Activated naive CD8-positive, alpha-beta T cell treated with anti-CD3 and anti-CD28 coated beads, Interleukin-2, amount 10 ng/mL, durations not matched to agents 7 days and 5 days (primary cell): ENCODE results near the gene PRICKLE3. TPM values are rescaled to one million over a fixed set of nuclear protein-coding genes. Genes with fewer than 3 reads are reported as not detected.

ENCODE experiments used
- ATAC-seq: fragments of 150-1000 bp; cut with Tn5 transposase; one replicate; pipeline ENCODE4 v1.10.0; 2021; ENCODE audit warnings: low read depth, moderate library complexity
- POLR2A ChIA-PET: fragments of 350-600 bp; sonication (Branson Sonifier 250); formaldehyde crosslinking; loops from one replicate; lab custom pipeline; 2021; ENCODE audit warnings: antibody characterized with exemption; lab: Charles Lee
- DNase-seq: peaks from one replicate; pipeline ENCODE4 v3.0.0; 2021
- H3K27ac Mint-ChIP-seq: one replicate; pipeline ENCODE4 v1.8.0; 2022; ENCODE audit warnings: mild to moderate bottlenecking, mixed read lengths
- H3K27me3 Mint-ChIP-seq: one replicate; pipeline ENCODE4 v1.8.0; 2022; ENCODE audit warnings: mild to moderate bottlenecking, moderate library complexity, mixed read lengths
- H3K36me3 Mint-ChIP-seq: one replicate; pipeline ENCODE4 v1.8.0; 2021; ENCODE audit warnings: mild to moderate bottlenecking, mixed read lengths
- H3K4me1 Mint-ChIP-seq: one replicate; pipeline ENCODE4 v1.8.0; 2021; ENCODE audit warnings: mixed read lengths
- H3K4me3 Mint-ChIP-seq: one replicate; pipeline ENCODE4 v1.8.0; 2022; ENCODE audit warnings: mild to moderate bottlenecking, moderate library complexity, mixed read lengths
- H3K9me3 Mint-ChIP-seq: one replicate; pipeline ENCODE4 v1.8.0; 2021; ENCODE audit warnings: mixed read lengths
- total RNA-seq, 2 experiments: library from RNA; stranded (reverse); gene quantifications; one replicate each; pipeline ENCODE4 v1.2.3, GENCODE V29; 2021

The PRICKLE3 gene
- total RNA-seq, 2 experiments from 2014 or later = 16.1 to 16.7 TPM

DNA sequence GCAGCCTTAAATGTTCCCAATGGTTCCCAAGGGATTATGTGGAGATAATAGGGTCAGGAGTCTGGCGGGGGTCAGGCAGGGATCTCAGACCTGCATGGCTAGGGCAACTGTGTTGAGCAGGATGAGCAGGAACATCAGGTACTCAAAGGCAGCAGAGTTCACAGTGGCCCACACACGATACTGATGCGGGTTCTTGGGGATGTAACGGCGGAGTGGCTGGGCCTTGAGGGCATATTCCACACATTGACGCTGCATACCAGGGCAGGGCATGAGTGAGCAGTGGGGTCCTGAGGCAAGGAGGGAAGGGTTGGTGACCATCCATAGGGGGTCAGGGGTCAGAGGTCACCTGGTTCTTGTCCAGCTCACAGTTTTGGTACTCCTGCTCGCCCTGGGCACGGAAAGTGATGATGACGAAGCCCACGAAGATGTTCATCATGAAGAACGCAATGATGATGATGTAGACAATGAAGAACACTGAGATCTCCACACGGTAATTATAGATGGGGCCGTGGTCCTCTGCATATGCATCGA, 28.9 kb upstream of the PRICKLE3 start:
- Mint-ChIP-seq H3K4me3 (no peak overlapping the region), H3K27me3 (no peaks in the 10 kb centered on the region), H3K9me3 (no peaks in the 10 kb centered on the region), H3K36me3 (no peaks in the 10 kb centered on the region), H3K27ac (no peak overlapping the region), H3K4me1 (no peaks in the 10 kb centered on the region)
- ATAC-seq (no peak), DNase-seq (no peak)
- POLR2A ChIA-PET = no interaction called here

DNA sequence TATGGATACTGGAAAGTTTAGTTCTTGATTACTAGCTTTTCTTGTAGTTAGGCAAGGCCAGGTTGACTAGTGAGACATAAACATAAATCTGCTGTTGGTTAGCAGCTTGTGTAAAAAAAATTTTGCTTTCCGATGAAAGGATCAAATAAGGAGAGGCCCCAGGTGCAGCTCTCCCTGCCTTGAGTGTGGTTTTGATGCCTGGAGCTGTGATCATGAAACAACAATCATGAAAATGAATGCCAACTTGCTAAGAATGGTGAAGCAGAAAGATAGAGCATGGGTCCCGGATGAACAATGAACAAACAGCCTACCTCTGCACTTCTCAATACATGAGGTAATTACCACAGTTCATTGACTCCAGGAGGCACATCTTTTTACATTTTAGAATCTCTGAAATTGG, 28.2 kb upstream of the PRICKLE3 start:
- no peak overlapping the region for H3K27ac Mint-ChIP-seq
- H3K36me3 Mint-ChIP-seq = no peaks in the 10 kb centered on the region
- H3K9me3 Mint-ChIP-seq = no peaks in the 10 kb centered on the region
- H3K4me3 Mint-ChIP-seq = no peak overlapping the region
- no peak for DNase-seq
- H3K4me1 Mint-ChIP-seq = peaks cover 2% of the 10 kb centered on the region
- H3K27me3 Mint-ChIP-seq = no peaks in the 10 kb centered on the region
- POLR2A ChIA-PET = no interaction called here
- ATAC-seq = no peak

DNA sequence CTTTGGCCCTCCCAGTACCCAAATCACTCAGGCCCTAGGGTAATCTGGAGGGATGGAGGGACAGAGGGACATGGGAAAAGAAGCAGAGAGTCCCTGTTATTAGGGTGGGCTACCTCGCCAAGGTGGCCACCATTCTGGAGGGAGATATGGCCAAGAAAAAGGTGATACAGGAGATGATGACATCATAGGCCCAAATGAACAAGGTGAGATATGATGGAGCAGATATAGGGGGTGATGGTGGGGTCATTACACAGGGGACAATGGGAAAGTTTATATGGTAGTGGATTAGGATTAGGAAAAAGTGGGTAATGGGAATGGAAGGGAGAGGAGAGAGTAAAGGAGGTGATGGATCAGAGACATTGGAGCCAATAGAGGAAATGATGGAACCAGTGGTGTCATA, 26.7 kb upstream of the PRICKLE3 start:
- H3K4me3 Mint-ChIP-seq = no peak overlapping the region
- H3K4me1 Mint-ChIP-seq = peaks cover 5% of the 10 kb centered on the region
- no peaks in the 10 kb centered on the region for H3K36me3 Mint-ChIP-seq
- no peak for ATAC-seq
- no peaks in the 10 kb centered on the region for H3K27me3 Mint-ChIP-seq
- no peak overlapping the region for H3K27ac Mint-ChIP-seq
- POLR2A ChIA-PET = no interaction called here
- DNase-seq = no peak
- H3K9me3 Mint-ChIP-seq = no peaks in the 10 kb centered on the region

DNA sequence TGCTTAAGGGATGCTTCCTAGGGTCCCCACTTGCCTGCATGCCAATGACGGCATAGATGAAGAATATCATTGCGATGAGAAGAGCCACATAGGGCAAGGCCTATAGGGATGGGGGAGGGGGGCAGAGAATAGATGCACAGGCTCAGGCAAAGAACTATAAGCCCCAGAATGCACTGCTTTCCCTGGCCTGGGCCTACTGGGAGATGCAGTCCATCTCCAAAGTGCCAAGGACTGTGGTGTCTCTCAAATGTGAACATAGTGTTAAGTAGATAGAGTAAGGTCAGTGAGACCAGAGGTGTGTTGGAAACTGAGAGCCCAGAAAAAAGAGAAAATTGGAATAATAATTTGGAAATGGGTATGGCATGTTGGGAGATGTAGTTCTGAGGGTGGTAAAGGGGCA, 26.0 kb upstream of the PRICKLE3 start:
- no peak overlapping the region for H3K4me3 Mint-ChIP-seq
- no peak overlapping the region for H3K27ac Mint-ChIP-seq
- H3K9me3 Mint-ChIP-seq = no peaks in the 10 kb centered on the region
- DNase-seq (no peak), ATAC-seq (no peak)
- H3K27me3 Mint-ChIP-seq = no peaks in the 10 kb centered on the region
- POLR2A ChIA-PET = no interaction called here
- H3K4me1 Mint-ChIP-seq = peaks cover 5% of the 10 kb centered on the region
- no peaks in the 10 kb centered on the region for H3K36me3 Mint-ChIP-seq

DNA sequence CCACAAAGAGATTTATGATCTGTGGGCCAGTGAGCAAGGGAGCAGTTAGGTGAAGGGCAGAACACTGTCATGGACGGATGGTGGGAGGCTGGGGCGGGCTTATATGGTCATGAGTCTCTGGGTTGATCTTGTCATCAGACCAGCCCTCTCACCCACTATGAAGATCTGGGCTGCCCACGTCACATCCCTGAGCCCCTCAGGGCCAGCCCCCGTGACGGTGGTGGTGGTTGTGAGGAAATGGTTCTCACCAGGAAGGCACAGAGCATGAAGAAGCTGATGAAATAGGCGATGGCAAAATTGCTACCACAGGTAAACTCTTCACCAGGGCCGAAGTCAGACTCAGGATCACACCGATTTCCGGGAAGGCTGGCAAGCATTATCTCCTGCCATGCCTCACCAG, 24.9 kb upstream of the PRICKLE3 start:
- no peaks in the 10 kb centered on the region for H3K27me3 Mint-ChIP-seq
- H3K9me3 Mint-ChIP-seq = no peaks in the 10 kb centered on the region
- DNase-seq (no peak), ATAC-seq (no peak)
- POLR2A ChIA-PET = no interaction called here
- H3K27ac Mint-ChIP-seq = no peak overlapping the region
- H3K36me3 Mint-ChIP-seq = no peaks in the 10 kb centered on the region
- no peak overlapping the region for H3K4me3 Mint-ChIP-seq
- H3K4me1 Mint-ChIP-seq = peaks cover 5% of the 10 kb centered on the region

DNA sequence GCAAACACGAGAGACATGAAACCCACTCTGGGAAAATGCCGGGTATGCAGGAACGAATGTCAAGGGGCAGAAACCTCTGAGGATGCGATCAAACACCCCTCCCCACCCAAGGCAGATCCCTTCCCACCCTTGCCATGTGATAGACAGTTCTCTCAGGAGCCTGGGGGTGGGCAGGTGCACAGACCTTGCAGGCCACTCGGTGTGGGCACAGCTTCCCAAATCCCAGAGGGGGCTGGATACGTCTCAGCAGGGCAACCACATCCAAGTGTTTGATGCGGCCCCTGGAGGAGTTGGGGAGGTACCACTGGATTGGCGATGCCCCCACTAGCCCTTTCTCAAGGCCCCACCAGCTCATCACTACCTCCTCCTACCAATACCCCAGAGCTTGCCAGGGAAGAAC, 24.2 kb upstream of the PRICKLE3 start:
- Mint-ChIP-seq H3K4me3 (no peak overlapping the region), H3K9me3 (no peaks in the 10 kb centered on the region), H3K4me1 (peaks cover 5% of the 10 kb centered on the region), H3K27me3 (no peaks in the 10 kb centered on the region), H3K36me3 (no peaks in the 10 kb centered on the region), H3K27ac (no peak overlapping the region)
- ATAC-seq (no peak), DNase-seq (no peak)
- POLR2A ChIA-PET = no interaction called here

DNA sequence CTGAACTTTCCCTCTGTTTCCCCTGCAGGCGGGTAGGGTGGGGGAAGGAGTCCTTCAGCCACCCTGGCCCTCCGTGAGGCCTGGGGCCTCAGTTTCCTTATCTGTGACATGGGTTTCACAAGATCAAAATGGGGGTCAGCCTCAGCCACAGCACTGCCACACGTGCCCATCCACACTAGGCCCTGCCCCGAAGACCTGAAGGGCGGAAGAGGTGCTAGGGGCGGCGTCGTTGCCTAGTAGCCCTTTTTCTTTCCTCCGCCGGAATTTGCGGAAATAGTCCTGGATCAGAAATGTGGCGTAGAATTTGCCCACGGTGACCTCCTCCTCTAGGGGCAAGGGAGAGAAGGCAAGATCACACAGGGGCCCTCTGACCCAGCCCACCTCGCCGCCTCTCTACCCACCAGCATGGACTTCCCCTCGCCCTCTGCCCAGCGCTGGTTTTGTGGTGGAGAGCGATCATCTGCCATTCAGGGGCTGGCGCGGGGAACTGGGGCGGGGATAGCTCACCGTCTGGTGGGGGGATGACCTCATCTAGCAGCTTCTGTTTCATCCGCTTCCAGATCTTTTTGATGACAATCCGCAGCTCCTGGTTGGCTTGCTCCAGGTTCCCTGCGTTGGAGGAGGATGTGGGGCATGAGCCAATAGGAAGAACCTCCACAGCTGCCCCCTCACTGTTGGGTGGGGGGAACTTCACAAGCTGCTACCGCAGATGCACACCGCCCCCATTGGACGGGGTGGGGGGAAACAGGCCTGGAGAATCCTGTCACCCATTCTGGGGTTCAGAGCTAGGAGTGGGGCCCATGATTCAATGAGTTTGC, 23.5 kb upstream of the PRICKLE3 start:
- Mint-ChIP-seq H3K4me3 (no peak overlapping the region), H3K36me3 (no peaks in the 10 kb centered on the region), H3K27me3 (no peaks in the 10 kb centered on the region), H3K4me1 (peaks cover 5% of the 10 kb centered on the region), H3K27ac (no peak overlapping the region), H3K9me3 (no peaks in the 10 kb centered on the region)
- ATAC-seq (peak; percentile 47), DNase-seq (no peak)
- POLR2A ChIA-PET = no interaction called here

DNA sequence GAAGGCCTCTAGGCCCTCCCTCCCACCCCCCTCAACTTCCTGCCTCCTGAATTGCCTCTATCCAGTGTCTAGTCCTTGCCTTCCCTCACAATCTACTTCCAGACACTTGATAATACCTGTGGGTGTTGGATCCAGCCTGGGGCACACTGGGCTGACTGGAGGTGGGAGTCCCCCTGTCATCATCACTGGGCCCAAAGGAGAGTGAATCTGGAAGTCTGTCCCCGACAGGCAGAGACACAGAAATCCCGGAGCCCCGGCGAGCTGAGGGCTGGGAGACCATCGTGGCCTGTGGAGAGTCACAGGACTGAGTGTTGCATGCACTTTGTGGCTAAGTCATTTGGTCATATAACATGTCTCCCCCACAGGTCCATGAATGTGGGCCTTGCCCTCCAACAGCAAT, 22.2 kb upstream of the PRICKLE3 start:
- DNase-seq = no peak
- no peaks in the 10 kb centered on the region for H3K36me3 Mint-ChIP-seq
- ATAC-seq = no peak
- peaks cover 5% of the 10 kb centered on the region for H3K4me1 Mint-ChIP-seq
- no peaks in the 10 kb centered on the region for H3K27me3 Mint-ChIP-seq
- POLR2A ChIA-PET = interaction anchor here (0.7 kb wide), 1 partner anchor 42 kb away, joined by 3 read pairs; no protein-coding TSS in a partner anchor
- H3K9me3 Mint-ChIP-seq = no peaks in the 10 kb centered on the region
- H3K4me3 Mint-ChIP-seq = no peak overlapping the region
- H3K27ac Mint-ChIP-seq = no peak overlapping the region

DNA sequence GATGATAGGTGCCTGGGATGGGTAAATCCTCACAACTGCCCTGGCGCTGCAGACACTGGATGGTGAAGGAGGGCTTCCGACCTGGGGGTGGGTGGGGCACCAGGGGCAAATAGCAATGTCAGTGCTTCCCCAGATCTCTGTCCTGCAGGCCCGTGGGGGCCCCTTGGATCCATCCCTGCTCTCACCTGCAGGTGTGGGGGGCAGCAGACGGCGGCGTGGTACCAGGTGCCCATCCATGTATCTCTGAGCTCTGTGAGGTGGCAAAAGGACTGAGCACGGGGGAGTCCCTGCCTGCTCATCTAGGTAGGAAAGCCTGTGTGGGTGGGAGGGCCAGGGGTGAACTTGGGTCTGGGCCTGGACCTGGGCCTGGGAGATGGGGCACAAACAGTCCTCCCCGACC, 20.4 kb upstream of the PRICKLE3 start:
- Mint-ChIP-seq H3K36me3 (no peaks in the 10 kb centered on the region), H3K4me1 (peaks cover 5% of the 10 kb centered on the region), H3K4me3 (no peak overlapping the region), H3K27me3 (no peaks in the 10 kb centered on the region), H3K27ac (no peak overlapping the region), H3K9me3 (no peaks in the 10 kb centered on the region)
- DNase-seq (no peak), ATAC-seq (no peak)
- POLR2A ChIA-PET = no interaction called here

DNA sequence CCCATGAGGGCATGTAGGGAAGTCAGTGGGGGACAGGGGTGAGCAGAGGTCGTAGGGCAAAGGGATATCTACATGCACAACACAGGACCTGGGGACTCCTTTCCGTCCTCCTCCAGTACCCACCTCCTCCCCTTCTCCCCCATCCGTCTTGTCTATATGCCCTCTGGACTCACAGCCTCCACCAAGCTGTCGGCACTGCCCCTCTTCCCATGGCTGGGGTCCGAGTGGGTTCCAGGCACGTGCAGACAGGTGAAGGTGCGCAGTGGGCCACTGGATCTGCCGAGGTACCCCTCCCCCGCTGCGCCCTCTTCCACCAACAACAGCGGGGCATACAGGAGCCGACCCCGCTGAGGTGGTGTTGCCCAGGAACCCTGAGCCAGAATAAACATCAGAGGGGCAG, 19.3 kb upstream of the PRICKLE3 start:
- Mint-ChIP-seq H3K27ac (no peak overlapping the region), H3K4me1 (peaks cover 5% of the 10 kb centered on the region), H3K27me3 (no peaks in the 10 kb centered on the region), H3K4me3 (no peak overlapping the region), H3K36me3 (no peaks in the 10 kb centered on the region), H3K9me3 (no peaks in the 10 kb centered on the region)
- POLR2A ChIA-PET = no interaction called here
- ATAC-seq (no peak), DNase-seq (no peak)

DNA sequence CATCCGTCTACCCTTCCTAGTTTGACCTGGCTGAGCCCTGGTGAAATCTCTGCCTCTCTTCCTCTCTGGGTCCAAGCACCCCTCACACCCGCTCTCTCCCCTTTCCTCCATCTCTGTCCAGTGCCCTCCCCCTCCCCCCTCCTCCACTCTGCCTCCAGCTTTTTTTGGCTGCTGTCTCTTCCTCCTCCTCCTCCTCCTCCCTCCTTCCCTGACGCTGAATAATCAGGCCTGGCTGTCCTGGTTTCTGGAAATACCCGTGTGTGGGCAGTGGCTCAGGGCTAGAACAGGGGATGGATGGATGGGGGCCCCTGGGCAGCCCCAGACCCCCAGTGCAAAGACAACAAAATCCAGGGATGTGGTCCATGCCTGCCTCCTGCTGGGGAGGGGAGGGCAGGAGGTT, 18.5 kb upstream of the PRICKLE3 start:
- no peaks in the 10 kb centered on the region for H3K27me3 Mint-ChIP-seq
- H3K36me3 Mint-ChIP-seq = no peaks in the 10 kb centered on the region
- POLR2A ChIA-PET = no interaction called here
- no peaks in the 10 kb centered on the region for H3K9me3 Mint-ChIP-seq
- H3K27ac Mint-ChIP-seq = no peak overlapping the region
- peaks cover 5% of the 10 kb centered on the region for H3K4me1 Mint-ChIP-seq
- DNase-seq (no peak), ATAC-seq (no peak)
- no peak overlapping the region for H3K4me3 Mint-ChIP-seq

DNA sequence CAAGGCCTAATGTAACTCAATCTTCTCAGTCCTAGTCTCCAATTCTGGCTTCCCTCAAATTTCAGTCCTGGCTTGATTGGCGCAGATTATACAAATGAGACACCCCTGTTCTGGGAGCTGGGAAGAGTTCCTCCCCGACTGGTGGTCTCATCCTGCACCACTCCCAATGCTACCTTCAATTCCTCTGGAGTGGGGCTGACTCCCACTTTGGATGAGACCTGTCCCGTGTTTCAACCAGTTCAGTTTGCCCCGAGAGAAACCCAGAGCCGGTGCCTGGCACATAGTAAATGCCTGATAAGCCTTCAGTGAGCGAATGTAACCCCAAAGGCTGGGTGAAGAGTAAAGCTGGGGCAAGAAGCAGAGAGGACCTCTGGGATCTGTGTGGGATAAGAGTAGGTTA, 17.8 kb upstream of the PRICKLE3 start:
- DNase-seq = no peak
- H3K27ac Mint-ChIP-seq = no peak overlapping the region
- POLR2A ChIA-PET = no interaction called here
- H3K27me3 Mint-ChIP-seq = no peaks in the 10 kb centered on the region
- no peak for ATAC-seq
- no peaks in the 10 kb centered on the region for H3K36me3 Mint-ChIP-seq
- no peaks in the 10 kb centered on the region for H3K9me3 Mint-ChIP-seq
- H3K4me3 Mint-ChIP-seq = no peak overlapping the region
- peaks cover 1% of the 10 kb centered on the region for H3K4me1 Mint-ChIP-seq

DNA sequence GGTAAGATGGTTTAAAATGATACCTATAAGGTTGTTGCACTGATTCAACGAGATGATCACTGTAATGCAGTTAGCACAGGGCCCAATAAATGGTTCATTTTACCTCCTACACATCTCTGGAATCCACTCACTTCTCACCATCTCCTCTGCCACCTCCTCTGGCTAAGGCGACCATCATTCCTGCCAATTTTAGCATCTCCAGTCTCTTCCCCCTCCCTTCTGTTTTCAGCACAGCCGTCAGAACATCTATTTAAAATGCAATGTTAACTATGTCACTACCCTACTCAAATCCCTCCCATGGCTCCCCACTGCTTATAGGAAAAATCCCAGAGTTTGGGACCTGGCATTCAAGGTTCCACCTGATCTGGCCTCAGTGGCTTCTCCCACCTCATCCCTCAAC, 17.4 kb upstream of the PRICKLE3 start:
- Mint-ChIP-seq H3K4me1 (peaks cover 3% of the 10 kb centered on the region), H3K9me3 (no peaks in the 10 kb centered on the region), H3K36me3 (no peaks in the 10 kb centered on the region), H3K27me3 (no peaks in the 10 kb centered on the region), H3K4me3 (no peak overlapping the region), H3K27ac (no peak overlapping the region)
- no peak for DNase-seq
- POLR2A ChIA-PET = no interaction called here
- ATAC-seq = no peak

DNA sequence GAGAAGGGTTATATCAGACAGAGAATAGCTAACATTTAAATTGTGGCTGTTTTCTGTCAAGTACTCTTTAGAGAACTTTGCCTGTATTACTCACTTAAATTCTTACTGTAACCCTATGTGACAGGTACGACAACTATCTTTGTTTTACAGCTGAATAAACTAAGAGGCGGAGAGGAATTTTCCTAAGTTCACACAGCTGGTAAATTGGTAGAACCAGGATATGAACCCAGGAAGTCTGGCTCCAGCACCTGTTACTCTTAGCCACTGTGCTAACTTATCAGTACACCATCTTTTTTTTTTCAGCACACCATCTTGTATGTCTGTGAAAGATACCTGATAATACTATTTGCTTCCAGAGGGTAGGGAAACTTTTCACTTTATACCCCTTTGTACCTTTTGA, 15.8 kb upstream of the PRICKLE3 start:
- H3K9me3 Mint-ChIP-seq = no peaks in the 10 kb centered on the region
- H3K27me3 Mint-ChIP-seq = no peaks in the 10 kb centered on the region
- H3K36me3 Mint-ChIP-seq = no peaks in the 10 kb centered on the region
- no peak overlapping the region for H3K27ac Mint-ChIP-seq
- no peak overlapping the region for H3K4me3 Mint-ChIP-seq
- ATAC-seq (no peak), DNase-seq (no peak)
- peaks cover 8% of the 10 kb centered on the region for H3K4me1 Mint-ChIP-seq
- POLR2A ChIA-PET = no interaction called here
